Stimulated activated CD8-positive, alpha-beta memory T cell treated with anti-CD3 and anti-CD28 coated beads, Interleukin-4, amount 100 ng/mL, for 48 hours (primary cell): ENCODE measurements around the gene NME1.
"Not testable (repeated sequence)": the region's sequence is repeated elsewhere in the genome, so short reads cannot be mapped to it uniquely, and the experiment has no call there.

Source experiments
- DNase-seq: peaks from one replicate; pipeline ENCODE4 v3.0.0-alpha.2; 2020

Gene NME1

DNA sequence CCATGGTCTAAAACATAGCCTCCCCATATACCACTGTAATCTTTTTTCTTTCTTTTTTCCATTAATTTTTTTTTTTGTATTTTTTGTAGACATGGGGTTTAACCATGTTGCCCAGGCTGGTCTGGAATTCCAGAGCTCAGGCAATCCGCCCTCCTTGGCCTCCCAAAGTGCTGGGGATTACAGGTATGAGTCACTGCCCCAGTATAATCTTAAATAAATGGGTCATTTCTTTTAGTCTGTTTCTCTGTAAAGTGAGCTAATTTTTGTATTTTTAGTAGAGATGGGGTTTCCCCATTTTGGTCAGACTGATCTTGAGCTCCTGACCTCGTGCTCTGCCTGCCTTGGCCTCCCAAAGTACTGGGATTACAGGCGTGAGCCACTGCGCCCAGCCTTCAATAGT lies 5.7 kb upstream of the NME1 start:
- DNase-seq, result no peak

DNA sequence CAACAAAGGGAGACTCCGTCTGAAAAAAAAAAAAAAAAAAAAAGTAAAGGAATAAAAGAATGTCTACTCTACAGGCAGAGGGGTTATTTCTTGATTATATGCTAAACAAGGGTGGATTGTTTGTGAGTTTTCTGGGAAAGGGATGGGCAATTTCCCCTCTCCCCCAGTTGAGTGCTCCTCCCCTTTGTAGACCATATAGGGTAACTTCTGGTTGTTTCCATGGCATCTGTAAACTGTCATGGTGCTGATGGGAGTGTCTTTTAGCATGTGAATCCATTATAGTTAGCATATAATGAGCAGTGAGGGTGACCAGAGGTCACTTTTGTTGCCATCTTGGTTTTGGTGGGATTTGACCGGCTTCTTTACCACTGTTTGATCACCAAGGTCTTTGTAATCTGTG lies 4.2 kb upstream of the NME1 start:
- no peak for DNase-seq

DNA sequence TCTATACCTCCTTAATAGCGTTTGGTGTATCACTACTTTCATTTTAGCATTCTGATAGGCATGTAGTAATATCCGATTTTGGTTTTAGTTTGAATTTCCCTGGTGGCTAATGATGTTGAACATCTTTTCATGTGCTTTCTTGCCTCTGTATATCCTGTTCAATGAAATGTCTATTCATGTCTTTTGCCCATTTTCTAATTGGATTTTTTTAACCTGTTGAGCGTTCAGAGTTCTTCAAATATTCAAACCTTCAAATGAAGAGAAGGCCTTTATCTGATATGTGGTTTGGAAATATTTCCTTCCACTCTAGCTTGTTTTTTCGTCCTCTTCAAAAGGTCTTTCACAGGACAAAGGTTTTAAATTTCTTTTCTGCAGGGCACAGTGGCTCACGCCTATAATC lies 2.4 kb upstream of the NME1 start:
- no peak for DNase-seq

DNA sequence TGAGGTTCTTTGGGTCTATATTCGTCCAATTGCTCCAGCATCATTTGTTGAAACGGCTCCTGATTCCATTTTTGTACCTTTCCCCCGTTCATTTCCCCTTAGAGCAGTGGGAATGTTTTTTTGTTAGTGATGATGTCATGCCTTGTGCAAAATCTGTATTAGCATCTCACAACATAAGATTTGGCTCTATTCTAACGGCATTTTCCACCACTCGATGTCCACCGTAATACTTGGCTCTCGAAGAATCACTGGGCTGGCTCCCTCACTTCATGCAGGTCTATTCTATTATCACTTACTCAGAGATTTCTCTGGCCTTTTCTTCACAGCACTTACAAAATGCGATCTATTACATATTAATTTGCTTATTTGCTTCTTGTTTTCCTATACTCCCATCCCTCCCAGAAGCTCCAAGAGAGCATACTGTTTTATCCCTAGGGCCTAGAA lies 571 bp upstream of the NME1 start:
- DNase-seq, result no peak

DNA sequence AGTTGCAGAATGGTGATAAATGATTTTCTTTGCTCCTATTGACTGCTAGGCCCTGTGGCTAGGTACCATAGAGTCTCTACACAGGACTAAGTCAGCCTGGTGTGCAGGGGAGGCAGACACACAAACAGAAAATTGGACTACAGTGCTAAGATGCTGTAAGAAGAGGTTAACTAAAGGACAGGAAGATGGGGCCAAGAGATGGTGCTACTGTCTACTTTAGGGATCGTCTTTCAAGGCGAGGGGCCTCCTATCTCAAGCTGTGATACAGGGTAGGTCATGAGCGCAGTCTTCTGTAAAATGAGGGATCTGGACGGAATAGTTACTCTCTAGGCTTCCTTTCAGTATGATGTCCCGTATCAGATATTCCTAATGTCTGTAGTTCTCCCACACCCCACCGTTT lies 817 bp downstream of the NME1 start:
- no peak for DNase-seq

DNA sequence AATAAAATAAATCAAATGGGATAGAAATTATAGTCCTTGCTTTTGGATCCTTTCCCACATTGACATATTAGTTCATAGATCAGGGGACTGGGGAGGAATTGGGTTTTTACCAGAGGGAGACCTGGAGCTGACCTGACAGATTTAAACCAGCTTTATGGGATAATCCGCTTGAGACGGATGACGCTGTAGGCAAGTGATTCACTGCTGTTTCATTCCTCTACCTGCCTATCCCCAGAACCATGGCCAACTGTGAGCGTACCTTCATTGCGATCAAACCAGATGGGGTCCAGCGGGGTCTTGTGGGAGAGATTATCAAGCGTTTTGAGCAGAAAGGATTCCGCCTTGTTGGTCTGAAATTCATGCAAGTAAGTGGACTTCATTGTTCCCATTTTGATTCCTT lies 2.1 kb downstream of the NME1 start:
- DNase-seq, result no peak

DNA sequence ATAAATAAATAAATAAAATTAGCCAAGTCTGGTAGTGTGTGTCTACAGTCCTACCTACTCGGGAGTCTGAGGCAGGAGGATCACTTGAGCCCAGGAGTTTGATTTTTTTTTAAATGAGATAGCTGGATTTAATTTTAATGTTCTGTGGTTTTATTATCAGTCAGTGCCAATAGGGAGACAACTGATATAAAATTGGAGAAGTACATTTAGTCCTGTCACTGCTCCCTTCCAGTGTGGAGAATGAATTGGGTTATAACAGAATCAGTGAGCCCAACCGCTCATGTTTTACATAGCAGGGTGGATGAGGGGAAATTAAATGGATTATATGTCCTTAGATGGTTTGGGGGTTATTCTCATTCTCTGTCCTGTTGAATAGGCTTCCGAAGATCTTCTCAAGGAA lies 6.2 kb downstream of the NME1 start:
- DNase-seq, result no peak

DNA sequence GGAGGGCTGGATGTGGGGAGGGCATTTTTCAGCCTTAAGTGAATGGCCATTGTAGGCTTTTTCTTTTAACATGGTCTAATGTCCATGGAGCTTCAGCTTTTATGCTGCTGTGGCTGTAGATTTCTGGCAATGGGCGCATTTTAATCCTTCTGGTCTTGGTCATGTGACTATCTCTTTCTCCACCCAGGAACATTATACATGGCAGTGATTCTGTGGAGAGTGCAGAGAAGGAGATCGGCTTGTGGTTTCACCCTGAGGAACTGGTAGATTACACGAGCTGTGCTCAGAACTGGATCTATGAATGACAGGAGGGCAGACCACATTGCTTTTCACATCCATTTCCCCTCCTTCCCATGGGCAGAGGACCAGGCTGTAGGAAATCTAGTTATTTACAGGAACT lies 8.2 kb downstream of the NME1 start:
- no peak for DNase-seq

DNA sequence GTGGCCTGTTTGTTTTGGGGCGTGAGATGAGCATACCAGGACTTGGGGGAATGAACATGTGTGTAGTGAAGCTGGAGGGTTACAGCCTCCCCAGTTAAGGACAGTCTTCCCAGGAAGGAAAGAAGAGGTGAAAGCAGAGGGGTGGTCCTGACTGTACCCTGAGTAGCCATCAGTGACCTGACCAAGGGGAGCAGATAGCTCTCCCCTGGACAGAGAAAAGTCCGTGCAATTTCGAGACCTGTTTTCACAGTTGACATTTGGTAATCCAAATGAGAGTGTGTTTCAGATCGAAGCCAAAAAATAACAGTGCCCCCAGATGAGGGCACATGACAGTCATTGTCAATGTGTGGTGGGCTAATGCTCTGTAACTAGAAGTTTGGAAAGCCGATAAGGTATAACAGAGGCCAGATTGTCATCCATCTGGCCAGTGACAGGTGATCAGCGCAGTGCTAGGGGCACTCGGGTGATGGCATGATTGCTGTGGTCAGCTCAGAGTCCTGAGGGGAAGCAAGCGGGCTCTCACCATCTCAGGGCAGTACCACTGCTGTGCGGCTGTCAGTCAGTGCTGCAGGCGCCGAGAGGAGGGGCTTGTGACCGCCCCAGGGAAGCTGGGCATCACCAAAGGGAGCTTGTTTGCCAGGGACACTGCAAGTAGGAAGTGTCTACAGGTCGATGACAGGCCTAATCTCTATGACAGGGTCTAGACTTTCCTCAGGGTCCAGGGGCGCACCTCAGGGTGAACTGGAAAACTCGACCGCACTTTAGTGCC lies 11.7 kb downstream of the NME1 start:
- peak; percentile 22 for DNase-seq

DNA sequence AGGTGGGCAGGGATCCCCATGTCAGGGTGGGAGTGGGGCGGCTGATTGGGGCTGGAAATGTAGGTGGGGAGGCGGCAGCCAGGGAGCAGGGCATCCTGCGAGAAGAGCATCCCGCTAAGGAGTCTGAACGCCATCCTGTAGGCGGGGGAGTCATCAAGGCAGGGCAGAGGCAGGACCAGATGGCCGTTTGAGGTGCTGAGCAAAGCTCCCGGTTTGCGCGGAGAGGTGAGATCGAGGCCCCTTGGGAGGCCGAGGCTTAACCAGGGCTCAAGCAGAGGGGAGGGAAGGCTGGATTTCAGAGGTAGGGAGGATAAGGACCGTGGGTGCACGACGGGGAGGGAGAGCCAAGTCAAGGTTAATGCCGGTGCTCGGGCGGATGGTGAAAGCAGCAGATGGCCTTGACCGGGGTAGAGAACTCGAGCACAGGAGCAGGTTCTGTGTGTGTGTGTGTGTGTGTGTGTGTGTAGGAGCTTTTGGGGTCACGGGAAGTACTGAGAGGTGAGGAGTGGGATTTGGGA lies 12.4 kb downstream of the NME1 start:
- DNase-seq, result no peak

DNA sequence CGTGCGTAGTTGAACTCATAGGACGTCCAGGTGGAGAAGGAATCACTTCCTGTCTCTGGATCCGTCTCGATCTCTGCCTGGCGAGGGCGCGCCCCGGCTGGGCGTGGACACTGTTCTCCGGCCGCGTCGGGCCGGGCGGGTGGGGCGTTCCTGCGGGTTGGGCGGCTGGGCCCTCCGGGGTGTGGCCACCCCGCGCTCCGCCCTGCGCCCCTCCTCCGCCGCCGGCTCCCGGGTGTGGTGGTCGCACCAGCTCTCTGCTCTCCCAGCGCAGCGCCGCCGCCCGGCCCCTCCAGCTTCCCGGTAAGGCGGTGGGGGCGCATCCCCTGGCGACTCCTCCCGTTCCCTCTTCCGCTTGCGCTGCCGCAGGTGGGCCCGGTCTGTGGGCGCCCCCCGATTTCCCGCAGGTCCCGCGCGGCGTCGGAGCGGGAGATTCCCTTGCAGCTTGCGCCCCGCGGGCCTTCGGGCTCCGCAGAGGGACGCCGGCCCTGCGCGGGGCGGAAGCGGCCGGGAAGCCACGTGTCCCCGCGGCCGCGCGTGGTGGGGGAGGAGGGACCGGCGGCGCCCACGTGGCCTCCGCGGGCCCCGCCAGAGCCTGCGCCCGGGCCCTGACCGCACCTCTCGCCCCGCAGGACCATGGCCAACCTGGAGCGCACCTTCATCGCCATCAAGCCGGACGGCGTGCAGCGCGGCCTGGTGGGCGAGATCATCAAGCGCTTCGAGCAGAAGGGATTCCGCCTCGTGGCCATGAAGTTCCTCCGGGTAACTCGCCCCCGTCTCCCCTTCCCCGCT lies 13.0 kb downstream of the NME1 start, which contains the start of gene NME2:
TSS of gene NME2 (plus strand) at position 214 of the 789 bp plus-strand sequence. CDS start at position 634, 420 bp downstream.
- peak; percentile 86 for DNase-seq

DNA sequence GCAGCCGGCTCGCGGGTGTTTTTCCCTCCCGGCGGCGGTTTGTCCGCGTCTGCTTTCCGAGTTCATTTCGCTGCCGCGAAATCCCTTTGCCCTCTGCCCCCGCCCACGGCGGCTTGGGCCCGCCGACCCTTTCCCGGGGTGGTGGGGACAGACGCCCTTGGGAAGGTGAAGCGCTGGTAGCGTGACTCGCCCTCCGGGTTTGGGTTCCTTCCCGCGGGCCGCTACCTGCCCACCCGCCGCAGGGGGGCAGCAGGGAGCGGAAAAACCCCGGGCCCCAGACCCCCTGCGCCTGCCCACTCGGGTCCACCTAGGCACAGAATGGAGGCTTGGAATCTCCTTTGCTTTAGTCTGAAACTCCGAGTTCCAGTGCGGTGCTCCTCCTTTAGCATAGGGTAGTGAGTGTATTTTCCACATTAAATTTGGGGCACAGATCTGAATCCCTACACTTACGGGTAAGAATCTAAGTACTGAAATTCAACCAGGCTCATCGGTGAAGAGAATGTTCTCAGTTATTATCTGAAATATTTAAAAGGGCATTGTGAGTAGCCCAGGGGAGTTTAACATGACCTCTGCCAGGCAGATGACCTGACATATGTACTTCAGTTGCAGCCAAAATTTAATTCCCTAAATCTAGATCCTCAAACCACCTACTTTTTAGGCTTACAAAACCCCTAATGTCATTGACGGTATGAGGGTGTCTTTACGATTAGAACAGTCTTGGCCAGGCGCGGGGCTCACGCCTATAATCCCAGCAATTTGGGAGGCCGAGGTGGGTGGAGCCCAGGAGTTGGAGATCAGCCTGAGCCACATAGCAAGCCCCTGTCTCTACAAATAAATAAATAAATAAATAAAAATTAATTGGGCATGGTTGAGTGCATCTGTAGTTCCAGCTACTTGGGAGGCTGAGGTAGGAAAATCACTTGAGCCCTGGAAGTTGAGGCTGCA lies 13.9 kb downstream of the NME1 start:
- peak; percentile 84 for DNase-seq

DNA sequence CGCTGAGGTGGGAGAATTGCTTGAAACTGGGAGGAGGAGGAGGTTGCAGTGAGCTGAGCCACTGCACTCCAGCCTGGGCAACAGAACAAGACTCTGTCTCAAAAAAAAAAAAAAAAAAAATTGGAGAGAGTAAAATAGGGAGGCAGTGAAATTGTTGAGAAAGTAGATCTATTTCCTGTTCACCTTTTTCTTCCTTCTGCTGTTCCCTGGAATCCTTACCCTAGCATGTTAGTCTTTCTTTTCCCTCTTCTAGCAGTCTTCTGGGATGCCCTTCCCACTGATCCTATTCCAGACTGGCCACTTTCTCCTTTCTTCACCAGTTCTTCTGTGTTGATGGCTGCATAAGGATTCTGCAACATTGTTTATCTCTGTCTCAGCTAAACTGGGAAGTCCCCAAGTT lies 16.0 kb downstream of the NME1 start:
- no peak for DNase-seq

DNA sequence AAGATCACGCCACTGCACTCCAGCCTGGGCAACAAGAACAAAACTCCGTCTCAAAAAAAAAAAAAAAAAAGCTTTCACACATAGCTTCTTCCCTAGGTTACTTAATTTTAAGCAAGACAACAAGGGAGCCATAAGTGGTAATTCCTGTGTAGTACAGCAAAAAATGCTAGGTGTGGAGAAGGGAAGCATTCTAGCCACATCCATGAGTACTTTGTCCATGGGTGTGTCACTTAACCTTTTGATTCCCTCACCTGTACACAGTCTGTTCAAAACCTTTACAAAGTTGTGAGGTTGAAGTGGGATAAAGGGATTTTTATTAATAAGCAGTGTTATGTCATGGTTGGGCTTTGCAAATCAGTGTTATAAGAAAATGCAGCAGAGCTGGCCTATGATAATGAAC lies 17.4 kb downstream of the NME1 start:
- DNase-seq, result no peak

DNA sequence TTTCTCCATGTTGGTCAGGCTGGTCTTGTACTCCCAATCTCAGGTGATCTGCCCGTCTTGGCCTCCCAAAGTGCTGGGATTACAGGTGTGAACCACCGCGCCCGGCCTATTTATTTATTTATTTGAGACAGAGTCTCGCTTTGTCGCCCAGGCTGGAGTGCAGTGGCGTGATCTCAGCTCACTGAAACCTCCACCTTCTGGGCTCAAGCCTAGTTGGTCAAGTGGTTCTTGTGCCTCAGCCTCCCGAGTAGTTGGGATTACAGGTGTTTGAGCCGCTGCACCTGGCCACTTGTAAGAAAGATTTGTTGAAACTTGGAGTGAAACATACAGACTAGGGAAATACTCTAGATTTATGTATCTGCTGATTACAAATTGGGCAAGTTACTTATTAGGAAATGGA lies 18.7 kb downstream of the NME1 start:
- DNase-seq, result not testable (repeated sequence)

DNA sequence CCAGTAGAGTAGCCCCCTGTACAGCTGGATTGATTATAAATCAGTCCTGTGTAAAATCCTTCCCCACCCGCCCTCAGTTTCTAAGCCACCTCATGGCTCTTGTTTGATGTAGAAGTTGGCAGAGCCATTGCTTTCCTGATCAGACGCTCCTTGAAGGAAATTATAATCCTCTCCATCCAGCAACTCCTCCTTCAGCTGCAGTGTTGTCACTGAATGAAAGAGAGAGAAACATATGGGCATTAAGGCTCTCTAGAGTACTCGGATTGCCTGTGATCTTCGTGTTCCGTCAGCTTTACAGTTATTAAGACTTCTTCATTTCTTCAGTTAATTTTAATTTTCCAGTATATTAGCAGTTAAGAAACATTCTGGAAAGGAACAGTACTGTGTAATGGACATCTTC lies 27.1 kb downstream of the NME1 start:
- no peak for DNase-seq

DNA sequence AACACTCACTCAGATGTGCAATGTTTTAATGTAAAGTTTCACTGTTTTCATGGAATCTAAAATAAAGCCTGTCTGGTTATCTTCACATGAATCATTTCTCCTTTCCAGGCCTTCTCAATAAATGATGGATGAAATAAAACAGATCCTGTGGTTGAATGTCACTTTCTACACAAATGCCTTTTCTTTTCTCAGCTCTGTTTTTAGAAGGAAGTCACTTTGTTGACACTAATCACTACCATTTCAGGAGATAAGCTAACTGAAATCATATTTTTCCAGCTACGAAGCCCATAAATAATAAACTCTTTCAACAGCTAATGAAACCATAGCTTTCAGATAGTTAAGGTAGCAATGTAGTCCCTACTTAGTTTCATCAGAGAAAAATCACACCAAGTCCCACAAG lies 30.8 kb downstream of the NME1 start:
- no peak for DNase-seq

DNA sequence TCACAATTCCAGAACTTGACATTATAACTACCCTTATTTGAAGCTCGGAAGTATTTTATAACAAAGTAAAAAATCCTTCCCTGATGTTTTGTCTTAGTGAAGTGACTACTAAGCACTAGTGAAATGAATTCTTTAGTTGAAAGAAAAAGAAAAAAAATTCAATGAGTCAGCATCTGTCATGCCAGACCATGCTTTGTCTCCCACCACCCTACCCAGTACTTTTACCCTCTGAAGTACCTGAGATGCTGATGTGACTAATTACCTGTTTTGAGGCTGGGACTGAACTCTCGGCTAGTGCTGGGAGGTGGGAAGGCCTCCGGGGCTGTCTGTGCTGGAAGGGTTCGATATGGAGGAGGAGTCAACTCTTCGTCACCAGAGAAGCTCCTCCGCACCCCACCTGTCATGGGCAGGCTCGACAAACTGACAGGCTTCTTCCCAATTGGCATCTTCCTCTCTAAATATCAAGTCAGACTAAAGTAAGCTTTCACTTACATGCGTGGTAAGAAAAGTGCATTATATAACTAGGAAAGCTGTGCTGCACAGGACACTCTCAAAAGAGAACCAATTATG lies 32.5 kb downstream of the NME1 start:
- no peak for DNase-seq

DNA sequence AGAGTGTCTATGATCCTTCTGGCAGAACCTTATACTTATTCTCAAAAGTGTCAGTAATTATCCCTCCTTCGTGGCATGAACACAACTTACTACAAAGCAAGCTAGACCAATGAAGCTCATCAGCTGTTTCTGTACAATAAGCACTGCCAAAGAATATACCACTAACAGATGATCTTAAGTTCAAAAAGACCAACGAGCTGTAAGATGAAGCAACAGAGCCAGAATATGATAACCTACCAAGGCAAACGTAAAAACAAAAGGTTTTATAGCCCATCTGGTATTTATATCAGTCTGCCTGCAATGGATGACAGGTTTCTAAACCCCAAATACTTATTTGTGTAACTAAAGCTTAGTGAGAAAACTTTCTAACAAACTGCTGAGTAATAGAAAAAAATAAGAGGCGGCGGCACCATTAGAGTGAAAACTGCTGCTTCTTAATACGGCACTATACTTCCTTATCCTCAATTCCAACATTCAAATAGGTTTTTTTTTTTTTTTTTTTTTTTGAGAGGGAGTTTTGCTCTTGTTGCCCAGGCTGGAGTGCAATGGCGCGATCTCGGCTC lies 35.0 kb downstream of the NME1 start:
- no peak for DNase-seq

DNA sequence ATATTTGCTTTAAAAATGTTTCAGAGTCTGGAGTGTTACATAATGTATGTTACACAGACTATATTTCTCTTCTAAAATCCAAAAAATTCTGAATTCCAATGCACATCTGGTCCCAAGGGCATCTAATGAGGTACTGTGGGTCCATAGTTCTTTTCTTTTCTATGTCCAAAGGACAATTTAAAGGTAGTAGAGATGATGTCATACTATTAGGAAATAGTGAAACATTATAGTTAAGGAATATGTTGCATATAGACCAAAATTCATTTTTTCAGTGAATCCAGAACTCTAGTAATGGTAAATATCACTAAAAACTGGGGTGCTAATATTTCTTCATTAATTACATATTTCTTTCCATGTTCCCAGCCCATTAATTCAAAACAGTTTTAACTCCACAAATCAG lies 35.8 kb downstream of the NME1 start:
- no peak for DNase-seq

DNA sequence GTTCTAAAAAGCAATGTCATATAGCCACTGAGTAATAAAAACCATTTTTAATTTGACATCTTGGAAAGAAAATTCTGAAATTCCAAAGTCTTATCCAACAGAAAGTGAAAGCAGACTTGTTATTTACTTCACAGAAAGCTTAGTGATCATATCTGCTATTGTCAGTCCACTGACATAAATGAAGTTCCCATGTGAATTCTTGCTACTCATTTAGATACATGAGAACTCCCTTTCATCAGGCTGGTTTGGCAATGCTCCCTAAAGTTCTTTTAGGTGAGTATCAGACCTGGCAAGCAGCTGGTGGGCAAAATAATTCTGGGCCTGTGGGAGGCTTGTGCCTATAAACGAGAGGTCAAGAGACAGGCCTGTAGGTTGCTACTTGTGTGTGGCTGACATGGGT lies 36.3 kb downstream of the NME1 start:
- no peak for DNase-seq

DNA sequence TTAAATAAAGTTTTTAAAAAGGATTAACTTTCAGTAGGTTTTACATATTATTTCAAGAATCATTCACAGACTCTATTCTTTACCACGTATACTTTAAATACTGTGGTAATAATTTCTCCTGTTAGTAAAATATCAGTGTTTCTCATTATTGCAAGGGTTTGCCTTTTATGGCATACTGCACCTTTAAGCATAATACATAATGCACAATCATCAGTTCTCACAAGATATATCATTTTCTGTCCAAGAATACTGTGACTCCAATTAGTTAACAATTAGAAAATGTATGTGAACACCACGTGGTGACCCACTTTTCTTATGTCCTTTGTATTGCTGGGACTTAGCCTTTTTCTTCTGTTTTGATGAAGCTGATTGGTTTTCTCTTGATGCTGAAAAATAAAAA lies 38.5 kb downstream of the NME1 start:
- no peak for DNase-seq
